Hepatocyte (in vitro differentiated cells): ENCODE measurements around the gene LRBA.

ENCODE experiments used
- CTCF ChIP-seq: fragments of 200-600 bp; sonication (generic); IDR thresholded peaks from 2 replicates; pipeline ENCODE4 v1.5.1; 2016; ENCODE audit warnings: antibody characterized with exemption, mild to moderate bottlenecking; ENCODE audit not compliant: poor library complexity
- EZH2 ChIP-seq: fragments of 200-600 bp; sonication (generic); IDR thresholded peaks from 2 replicates; pipeline ENCODE4 v1.6.1; 2016; ENCODE audit warnings: antibody characterized with exemption, mild to moderate bottlenecking, borderline replicate concordance
- EZH2phosphoT487 ChIP-seq: fragments of 200-600 bp; sonication (generic); IDR thresholded peaks from one replicate; pipeline ENCODE4 v1.6.1; 2018; ENCODE audit warnings: antibody characterized with exemption, mild to moderate bottlenecking, low read depth, moderate library complexity; ENCODE audit not compliant: unreplicated experiment, severe bottlenecking

DNA sequence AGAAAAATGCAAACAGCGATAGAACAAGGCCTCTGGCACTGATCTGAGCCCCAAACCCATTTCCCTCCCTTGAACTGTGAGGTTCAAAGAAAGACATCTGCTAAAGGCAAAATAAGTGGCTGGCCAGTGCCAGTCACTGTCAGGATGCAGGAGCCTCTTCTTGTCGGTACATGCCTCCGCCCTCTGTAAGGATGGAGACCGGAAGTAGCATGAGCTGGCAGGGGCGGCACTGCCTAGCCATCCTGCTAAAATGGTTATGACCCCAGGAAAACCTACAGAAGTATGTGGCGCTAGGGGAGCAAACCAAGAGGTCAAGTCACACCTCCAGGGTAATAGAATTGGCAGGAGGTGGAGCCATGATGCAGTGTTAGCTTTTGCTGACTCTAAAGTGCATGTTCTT is 756.5 kb downstream of the LRBA start:
- TF ChIP-seq CTCF (no peak), EZH2phosphoT487 (no peak), EZH2 (no peak)
